NCI-H2107 treated with DMSO at 0.1 percent for 48 hours (cell line): ENCODE data around the gene OR4N2.
"Not testable (repeated sequence)": the region's sequence is repeated elsewhere in the genome, so short reads cannot be mapped to it uniquely, and the experiment has no call there.

Experiments
- DNase-seq: peaks from one replicate; lab custom pipeline; 2025; ENCODE audit not compliant: unreplicated experiment; lab: John Stamatoyannopoulos, UW

OR4N2 gene

GRCh38 chr14:19834203-19834848, 30.8 kb downstream of the OR4N2 start:
- DNase-seq: not testable (repeated sequence)

GRCh38 chr14:19838433-19838832, 34.9 kb downstream of the OR4N2 start:
- DNase-seq: no peak

- no peak for DNase-seq
Observed at GRCh38 chr14:19851365-19851764, 47.8 kb downstream of the OR4N2 start.

GRCh38 chr14:19866061-19866669, 62.6 kb downstream of the OR4N2 start:
- DNase-seq: not testable (repeated sequence)

- no peak for DNase-seq
Observed at GRCh38 chr14:19873178-19873577, 69.6 kb downstream of the OR4N2 start.

- no peak for DNase-seq
Observed at GRCh38 chr14:19874842-19875241, 71.3 kb downstream of the OR4N2 start, which contains the start of gene OR4K2. OR4K2 (plus strand) TSS chr14:19875142; CDS start chr14:19876268, 1,126 bp downstream.

GRCh38 chr14:19878029-19878642, 74.6 kb downstream of the OR4N2 start:
- DNase-seq: no peak
